SH-SY5Y (cell line): ENCODE data around the gene TIA1.

ENCODE experiments used
- GATA2 ChIP-seq: IDR thresholded peaks from 2 replicates; pipeline ENCODE4 v1.6.1; 2011; ENCODE audit warnings: mild to moderate bottlenecking, low read depth, low read length
- GATA3 ChIP-seq: IDR thresholded peaks from 2 replicates; pipeline ENCODE4 v1.6.1; 2011; ENCODE audit warnings: low read depth, mild to moderate bottlenecking, low read length, moderate library complexity

- no peak for TF ChIP-seq GATA3
- no peak for TF ChIP-seq GATA2
These were observed 46.6 kb downstream of the TIA1 start for GRCh38 chr2:70201831-70202230.
